ENCODE results near the gene PTPRD. TPM values are rescaled to one million over a fixed set of nuclear protein-coding genes. Genes with fewer than 3 reads are reported as not detected.

PTPRD gene
- total and polyA plus RNA-seq, 9 of the 15 experiments (the other 6 are each of a cell fraction or from before 2014, with no cell fraction given): 0.11 TPM; not detected in 8

- no peak overlapping the region for H3K27ac ChIP-seq (ENCODE audit: extremely low read depth, low read depth, low read length)
- ChIA-PET POLR2A (no interaction called here), CTCF (ENCODE audit: low intra/inter-chr PET ratio) (no interaction called here)
- no peak for TF ChIP-seq ZNF444 (CRISPR knock-in tag; IDR thresholded peaks at IDR 0.05)
- TF ChIP-seq CREB3L1 (IDR thresholded peaks at IDR 0.05; ENCODE audit: borderline replicate concordance, low read depth): no peak
- no peak for TF ChIP-seq ZNF121 (CRISPR knock-in tag; conservative IDR thresholded peaks at IDR 0.05)
- TF ChIP-seq RBM25 (IDR thresholded peaks at IDR 0.05; ENCODE audit: low read depth, low read length, severe bottlenecking): no peak
- no peak for TF ChIP-seq CHD4 (IDR thresholded peaks at IDR 0.05; ENCODE audit: insufficient read depth, insufficient replicate concordance, low read depth, low read length, poor library complexity, severe bottlenecking)
- TF ChIP-seq RBM14 (IDR thresholded peaks at IDR 0.05; ENCODE audit: borderline replicate concordance, insufficient read depth, low read depth, low read length): no peak
- no peak for TF ChIP-seq RAD21 (CRISPR knock-in tag; conservative IDR thresholded peaks at IDR 0.05 in 1 of 2, IDR thresholded peaks at IDR 0.05 in 1 of 2)
- TF ChIP-seq CLOCK (CRISPR knock-in tag; IDR thresholded peaks at IDR 0.05; ENCODE audit: borderline replicate concordance): no peak
- no peak for TF ChIP-seq CBFA2T3 (IDR thresholded peaks at IDR 0.05)
- H3K9ac ChIP-seq (ENCODE audit: insufficient read depth in 1 of 2, low read depth in 2 of 2, low read length in 2 of 2): no peak overlapping the region
- no peaks in the 10 kb centered on the region for H3K9me3 ChIP-seq (replicated peaks; ENCODE audit: control insufficient read depth, insufficient read depth, low read depth, low read length)
- no TSS peak for BruUV-seq (replicated peaks)
- no peaks in the 10 kb centered on the region for H4K20me1 ChIP-seq (replicated peaks; ENCODE audit: control insufficient read depth, insufficient read depth, low read length)
- no peak overlapping the region for H3K4me3 ChIP-seq
- H3K36me3 ChIP-seq (ENCODE audit: control insufficient read depth, insufficient read depth, low read length): no peaks in the 10 kb centered on the region
- no peak overlapping the region for H2AFZ ChIP-seq (ENCODE audit: low read depth, low read length)
- in situ Hi-C loops (cut with MboI): no loop called here
- FAIRE-seq: no peak
- 3% methylated on average over 4 of the region's 4 CpGs for WGBS (ENCODE audit: insufficient coverage, low coverage, missing lambda C conversion rate)
- H3K79me2 ChIP-seq (ENCODE audit: control insufficient read depth, insufficient read depth, low read length): no peaks in the 10 kb centered on the region
- no peaks in the 10 kb centered on the region for H3K9me1 ChIP-seq (ENCODE audit: control insufficient read depth, insufficient read depth, low read length)
- no peak overlapping the region for H3K4me2 ChIP-seq (ENCODE audit: insufficient read depth, low read length)
- no peak for DNase-seq (ENCODE audit: extremely low read depth in 1 of 4, low spot score in 3 of 4)
- ATAC-seq: no peak
- H3K27me3 ChIP-seq (ENCODE audit: control insufficient read depth in 2 of 2, insufficient read depth in 2 of 2, low read length in 2 of 2): no peaks in the 10 kb centered on the region
- H3K4me1 ChIP-seq (replicated peaks in 1 of 2; ENCODE audit: control insufficient read depth in 2 of 2, insufficient read depth in 2 of 2, low read length in 2 of 2): no peaks in the 10 kb centered on the region
- intact Hi-C loops (cut with micrococcal nuclease): no loop called here
Measured at GRCh38 chr9:8346296-8346695, 2266.5 kb downstream of the PTPRD start.
